ENCODE data around the gene LOXHD1. TPM values are rescaled to one million over a fixed set of nuclear protein-coding genes. Genes with fewer than 3 reads are reported as not detected.

Gene LOXHD1
- total RNA-seq, 1 donor from 2014 or later = not detected

- no peak for TF ChIP-seq CTCF (IDR thresholded peaks at IDR 0.05; ENCODE audit: partially characterized antibody, unreplicated experiment)
- no peak for DNase-seq
- no peak overlapping the region for H3K4me3 Mint-ChIP-seq (ENCODE audit: unreplicated experiment)
- peaks cover 4% of the 10 kb centered on the region for H3K36me3 Mint-ChIP-seq (ENCODE audit: unreplicated experiment)
- H3K27me3 Mint-ChIP-seq (ENCODE audit: unreplicated experiment) = peaks cover 7% of the 10 kb centered on the region
- no peak overlapping the region for H3K27ac Mint-ChIP-seq (ENCODE audit: unreplicated experiment)
- peaks cover 11% of the 10 kb centered on the region for H3K9me3 Mint-ChIP-seq (ENCODE audit: unreplicated experiment)
- peaks cover 26% of the 10 kb centered on the region for H3K4me1 Mint-ChIP-seq (ENCODE audit: low read depth, unreplicated experiment)
Measured at GRCh38 chr18:46429649-46430224, 227.3 kb downstream of the LOXHD1 start.

GRCh38 chr18:46429130-46429529, 227.9 kb downstream of the LOXHD1 start:
- no peak overlapping the region for H3K27ac Mint-ChIP-seq (ENCODE audit: unreplicated experiment)
- H3K9me3 Mint-ChIP-seq (ENCODE audit: unreplicated experiment) = peaks cover 10% of the 10 kb centered on the region
- peaks cover 6% of the 10 kb centered on the region for H3K27me3 Mint-ChIP-seq (ENCODE audit: unreplicated experiment)
- H3K36me3 Mint-ChIP-seq (ENCODE audit: unreplicated experiment) = no peaks in the 10 kb centered on the region
- peaks cover 26% of the 10 kb centered on the region for H3K4me1 Mint-ChIP-seq (ENCODE audit: low read depth, unreplicated experiment)
- no peak overlapping the region for H3K4me3 Mint-ChIP-seq (ENCODE audit: unreplicated experiment)
- DNase-seq = no peak
- TF ChIP-seq CTCF (IDR thresholded peaks at IDR 0.05; ENCODE audit: partially characterized antibody, unreplicated experiment) = no peak

GRCh38 chr18:46428368-46428767, 228.7 kb downstream of the LOXHD1 start:
- peaks cover 29% of the 10 kb centered on the region for H3K4me1 Mint-ChIP-seq (ENCODE audit: low read depth, unreplicated experiment)
- H3K9me3 Mint-ChIP-seq (ENCODE audit: unreplicated experiment) = peaks cover 10% of the 10 kb centered on the region
- no peaks in the 10 kb centered on the region for H3K36me3 Mint-ChIP-seq (ENCODE audit: unreplicated experiment)
- DNase-seq = no peak
- H3K4me3 Mint-ChIP-seq (ENCODE audit: unreplicated experiment) = no peak overlapping the region
- no peak for TF ChIP-seq CTCF (IDR thresholded peaks at IDR 0.05; ENCODE audit: partially characterized antibody, unreplicated experiment)
- H3K27ac Mint-ChIP-seq (ENCODE audit: unreplicated experiment) = no peak overlapping the region
- H3K27me3 Mint-ChIP-seq (ENCODE audit: unreplicated experiment) = peaks cover 6% of the 10 kb centered on the region

GRCh38 chr18:46427216-46427995, 229.6 kb downstream of the LOXHD1 start:
- Mint-ChIP-seq H3K4me1 (ENCODE audit: low read depth, unreplicated experiment) (peaks cover 29% of the 10 kb centered on the region), H3K27ac (ENCODE audit: unreplicated experiment) (no peak overlapping the region), H3K36me3 (ENCODE audit: unreplicated experiment) (no peaks in the 10 kb centered on the region), H3K9me3 (ENCODE audit: unreplicated experiment) (peaks cover 10% of the 10 kb centered on the region), H3K27me3 (ENCODE audit: unreplicated experiment) (peaks cover 6% of the 10 kb centered on the region), H3K4me3 (ENCODE audit: unreplicated experiment) (no peak overlapping the region)
- no peak for DNase-seq
- no peak for TF ChIP-seq CTCF (IDR thresholded peaks at IDR 0.05; ENCODE audit: partially characterized antibody, unreplicated experiment)

Other genes starting within 250 kb of the LOXHD1 start
- gene ST8SIA5, start 99.8 kb upstream of the LOXHD1 start, total RNA-seq (ENCODE audit: unreplicated experiment) = 0.56 TPM

Data from glutamatergic neuron (in vitro differentiated cells).